Stimulated activated CD8-positive, alpha-beta memory T cell treated with anti-CD3 and anti-CD28 coated beads, Interleukin-12 subunit alpha, Interleukin-12 subunit beta, amount 100 ng/mL, for 24 hours (primary cell): ENCODE results near the gene IL17RE.

ENCODE experiments used
- DNase-seq: peaks from one replicate; pipeline ENCODE4 v3.0.0-alpha.2; 2020; ENCODE audit errors: extremely low read depth

Gene IL17RE

DNA sequence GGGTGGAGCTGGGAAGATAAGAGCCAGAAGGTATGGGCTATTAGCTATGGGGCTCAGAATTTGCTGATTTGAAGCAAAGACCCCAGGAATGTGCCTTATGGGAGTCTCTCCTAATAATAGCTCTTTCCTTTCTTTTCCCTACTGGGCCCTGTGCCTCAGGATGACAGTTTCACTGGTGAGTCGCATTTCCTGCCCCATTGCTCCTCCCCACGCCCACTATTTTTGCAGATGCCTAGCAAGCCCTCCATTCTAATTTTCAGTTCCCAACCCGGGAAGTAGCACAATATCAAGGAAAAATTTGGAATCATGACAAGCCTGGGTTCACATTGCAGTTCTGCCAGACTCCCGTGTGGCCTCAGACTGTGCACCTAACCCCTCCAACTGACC is 583 bp downstream of the IL17RE start:
- DNase-seq, result no peak

DNA sequence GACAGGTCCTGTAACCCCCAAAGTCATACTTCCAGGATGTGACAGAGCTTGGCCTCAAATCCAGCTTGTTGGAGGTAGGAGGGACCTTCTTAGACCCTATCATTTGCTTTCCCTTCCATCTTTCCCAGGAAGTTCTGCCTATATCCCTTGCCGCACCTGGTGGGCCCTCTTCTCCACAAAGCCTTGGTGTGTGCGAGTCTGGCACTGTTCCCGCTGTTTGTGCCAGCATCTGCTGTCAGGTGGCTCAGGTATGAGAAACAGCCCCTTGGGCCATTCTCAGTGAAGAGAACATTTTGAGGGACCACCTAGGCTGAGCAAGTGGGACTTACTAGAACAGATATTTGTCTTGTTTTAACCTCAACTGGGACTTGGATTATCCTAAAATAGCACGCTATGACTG is 1.3 kb downstream of the IL17RE start:
- DNase-seq, result no peak

DNA sequence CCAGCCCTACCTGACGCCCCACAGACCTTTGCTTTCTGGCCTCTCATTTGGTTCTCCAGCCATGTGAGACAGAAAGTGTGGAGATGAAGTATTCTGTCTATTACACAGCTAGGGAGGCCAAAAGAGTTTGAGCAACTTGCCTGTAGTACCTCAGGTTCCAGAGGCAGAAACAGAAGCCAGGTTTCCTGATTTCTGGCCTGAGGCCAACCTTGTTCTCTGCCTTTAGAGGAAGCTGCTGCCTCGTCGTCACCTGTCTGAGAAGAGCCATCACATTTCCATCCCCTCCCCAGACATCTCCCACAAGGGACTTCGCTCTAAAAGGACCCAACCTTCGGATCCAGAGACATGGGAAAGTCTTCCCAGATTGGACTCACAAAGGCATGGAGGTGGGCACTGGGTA is 3.8 kb downstream of the IL17RE start:
- no peak for DNase-seq

DNA sequence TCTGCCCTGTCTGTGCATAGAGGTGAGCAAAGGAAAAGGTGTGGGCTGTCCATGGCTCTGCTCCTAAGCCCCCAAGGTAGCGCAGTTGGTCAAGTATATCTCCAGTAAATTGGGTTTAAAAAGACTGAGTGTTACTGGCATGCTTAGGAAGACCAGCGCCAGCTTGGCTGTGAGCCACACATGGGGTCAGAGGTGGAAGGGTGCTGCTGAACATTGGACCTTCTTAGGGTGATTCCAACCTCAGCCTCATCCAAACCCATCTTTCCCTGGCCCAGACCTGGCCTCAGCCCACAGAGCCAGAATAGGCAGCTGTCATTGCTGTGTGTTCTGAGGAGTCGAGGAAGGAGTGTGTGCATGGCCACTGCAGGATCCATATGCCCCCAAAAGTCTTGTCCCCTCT is 5.6 kb downstream of the IL17RE start:
- DNase-seq, result no peak

DNA sequence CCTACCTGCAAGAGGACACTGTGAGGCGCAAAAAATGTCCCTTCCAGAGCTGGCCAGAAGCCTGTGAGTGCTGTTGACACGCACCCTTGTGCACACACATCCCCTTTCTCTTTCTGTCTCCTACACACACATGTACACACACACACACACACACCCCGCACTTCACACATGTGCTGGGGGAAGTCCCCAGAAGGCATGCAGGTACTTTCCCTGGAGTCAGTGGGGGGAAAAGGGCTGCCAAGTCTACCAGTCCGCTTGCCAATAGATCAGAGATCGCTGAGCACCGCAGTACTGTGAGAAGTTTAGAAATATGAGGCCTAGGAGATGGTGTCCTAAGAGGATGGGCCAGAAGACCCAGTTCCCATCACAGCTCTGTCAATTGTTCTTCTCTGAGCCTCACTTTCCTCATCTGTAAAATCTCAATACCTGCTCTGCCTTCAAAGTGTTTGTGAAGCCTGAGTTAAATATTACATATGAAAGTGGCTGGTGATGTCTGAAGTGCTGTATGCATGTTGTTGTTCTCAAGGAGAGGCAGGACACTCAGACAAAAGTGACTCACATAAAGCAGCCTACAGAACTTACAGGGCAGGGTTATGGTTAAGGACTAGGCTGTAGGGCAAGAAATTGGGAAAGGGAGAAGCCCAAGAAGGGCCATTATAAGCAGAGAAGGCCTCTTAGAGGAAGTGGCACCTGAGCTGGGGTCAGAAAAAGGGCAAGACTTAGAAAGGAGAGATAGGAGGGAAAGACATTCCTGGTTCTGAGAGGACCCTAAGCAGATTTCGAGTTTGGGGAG is 6.8 kb downstream of the IL17RE start:
- no peak for DNase-seq

DNA sequence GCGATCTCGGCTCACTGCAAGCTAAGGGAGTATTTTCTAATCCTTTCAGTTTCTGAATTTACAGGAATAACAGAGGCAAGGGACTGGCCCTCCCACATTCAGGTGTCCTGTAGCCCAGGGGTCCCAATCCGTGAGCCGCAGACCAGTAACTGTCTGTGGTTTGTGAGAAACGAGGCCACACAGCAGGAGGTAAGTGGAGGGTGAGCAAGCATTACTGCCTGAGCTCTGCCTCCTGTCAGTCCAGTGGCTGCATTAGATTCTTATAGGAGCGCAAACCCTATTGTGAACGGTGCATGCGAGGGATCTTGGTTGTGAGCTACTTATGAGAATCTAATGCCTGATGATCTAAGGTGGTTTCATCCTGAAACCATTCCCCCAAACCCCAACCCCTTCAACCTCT is 9.2 kb downstream of the IL17RE start:
- no peak for DNase-seq

DNA sequence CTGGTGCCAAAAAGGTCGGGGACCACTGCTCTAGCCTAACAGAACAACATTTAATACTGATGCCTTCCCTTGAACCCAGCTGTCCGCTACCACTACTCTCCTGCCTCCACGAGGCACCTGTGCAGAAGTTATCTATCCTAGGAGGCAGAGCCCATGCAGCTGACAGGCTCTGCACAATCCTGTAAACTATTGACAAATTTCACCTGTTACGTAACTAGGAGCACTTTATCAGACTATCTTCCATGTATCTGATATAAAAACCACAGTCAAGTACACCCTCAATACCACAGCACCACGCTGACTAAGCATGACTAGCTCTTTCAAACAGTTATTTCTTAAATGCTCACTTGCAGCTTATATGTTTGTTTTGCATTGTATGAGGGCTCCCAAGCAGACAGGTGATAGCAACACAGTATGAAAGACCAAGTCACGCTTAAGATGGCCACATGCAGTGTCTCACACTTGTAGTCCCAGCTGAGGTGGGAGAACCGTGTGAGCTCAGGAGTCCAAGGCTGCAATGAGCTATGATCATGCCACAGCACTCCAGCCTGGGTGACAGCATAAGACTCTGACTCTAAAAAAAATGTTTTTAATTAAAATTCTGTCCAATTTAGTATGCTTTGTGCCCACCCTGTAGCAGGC is 9.8 kb downstream of the IL17RE start:
- DNase-seq, result no peak

DNA sequence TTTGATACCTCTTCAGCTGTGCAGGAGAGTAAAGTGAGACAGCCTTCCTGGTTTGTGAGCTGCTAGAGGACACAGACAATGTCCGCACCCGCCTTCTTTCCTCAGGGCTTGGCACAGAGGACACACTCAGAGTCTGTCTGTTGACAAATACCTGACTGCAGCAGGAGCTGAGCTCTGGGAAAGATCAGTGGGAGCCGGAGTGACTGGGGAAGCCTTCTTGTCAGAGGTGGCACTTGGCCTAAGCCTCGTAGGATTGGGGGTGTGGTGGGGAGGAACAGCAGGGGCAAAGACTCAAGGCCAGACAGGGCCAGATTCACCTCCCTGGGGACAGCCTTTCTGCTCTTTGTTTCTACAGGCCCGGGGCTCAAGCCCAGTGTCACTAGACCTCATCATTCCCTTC is 11.0 kb downstream of the IL17RE start:
- no peak for DNase-seq

DNA sequence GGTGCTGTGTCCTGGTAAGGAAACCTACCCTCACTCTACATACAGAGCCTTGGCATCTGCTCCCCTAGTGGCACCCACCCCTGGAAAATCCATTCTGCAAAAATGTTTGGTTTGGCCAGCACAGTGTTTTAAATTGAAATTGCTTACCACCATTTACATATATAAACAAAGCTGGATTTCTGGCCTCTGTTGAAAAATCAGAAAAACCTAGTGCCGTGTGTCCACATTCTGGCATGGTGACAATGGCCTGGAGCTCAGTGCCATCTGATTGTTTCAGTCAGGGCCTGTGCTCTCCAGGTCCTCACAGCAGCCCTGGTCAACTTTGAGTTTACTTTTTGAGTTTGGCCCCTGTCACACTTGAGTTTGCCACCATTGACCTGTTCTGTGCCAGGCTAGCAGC is 11.4 kb downstream of the IL17RE start:
- no peak for DNase-seq

DNA sequence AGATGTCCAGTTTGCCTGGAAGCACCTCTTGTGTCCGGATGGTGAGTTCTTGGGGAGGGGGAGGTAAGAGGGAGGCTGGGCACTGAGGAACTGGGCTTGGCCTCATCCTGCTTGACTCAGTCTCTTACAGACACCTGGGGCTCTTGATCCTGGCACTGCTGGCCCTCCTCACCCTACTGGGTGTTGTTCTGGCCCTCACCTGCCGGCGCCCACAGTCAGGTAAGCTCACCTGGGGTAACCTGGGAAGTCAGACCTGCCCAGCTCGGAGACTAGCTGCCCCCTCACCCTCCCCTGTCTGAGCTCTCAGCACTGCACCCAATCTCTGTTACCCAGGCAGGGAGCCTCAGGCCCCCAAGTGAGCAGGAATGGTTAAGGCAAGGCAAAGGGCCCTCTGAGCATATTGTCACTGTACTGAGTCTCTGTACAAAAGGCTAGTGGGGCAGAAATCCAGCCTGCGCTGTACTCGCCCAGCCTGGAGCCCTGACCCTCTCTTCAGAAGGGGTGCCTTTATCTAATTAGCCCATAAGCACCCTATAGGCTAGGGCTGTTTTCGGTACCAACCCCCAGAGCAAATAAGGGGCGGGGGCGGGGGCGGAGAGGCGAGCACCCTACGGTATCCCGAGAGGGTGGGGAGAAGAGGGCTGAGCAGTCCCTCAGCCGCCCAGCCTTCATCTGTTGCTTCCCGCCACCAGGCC is 12.1 kb downstream of the IL17RE start:
- DNase-seq, result no peak

DNA sequence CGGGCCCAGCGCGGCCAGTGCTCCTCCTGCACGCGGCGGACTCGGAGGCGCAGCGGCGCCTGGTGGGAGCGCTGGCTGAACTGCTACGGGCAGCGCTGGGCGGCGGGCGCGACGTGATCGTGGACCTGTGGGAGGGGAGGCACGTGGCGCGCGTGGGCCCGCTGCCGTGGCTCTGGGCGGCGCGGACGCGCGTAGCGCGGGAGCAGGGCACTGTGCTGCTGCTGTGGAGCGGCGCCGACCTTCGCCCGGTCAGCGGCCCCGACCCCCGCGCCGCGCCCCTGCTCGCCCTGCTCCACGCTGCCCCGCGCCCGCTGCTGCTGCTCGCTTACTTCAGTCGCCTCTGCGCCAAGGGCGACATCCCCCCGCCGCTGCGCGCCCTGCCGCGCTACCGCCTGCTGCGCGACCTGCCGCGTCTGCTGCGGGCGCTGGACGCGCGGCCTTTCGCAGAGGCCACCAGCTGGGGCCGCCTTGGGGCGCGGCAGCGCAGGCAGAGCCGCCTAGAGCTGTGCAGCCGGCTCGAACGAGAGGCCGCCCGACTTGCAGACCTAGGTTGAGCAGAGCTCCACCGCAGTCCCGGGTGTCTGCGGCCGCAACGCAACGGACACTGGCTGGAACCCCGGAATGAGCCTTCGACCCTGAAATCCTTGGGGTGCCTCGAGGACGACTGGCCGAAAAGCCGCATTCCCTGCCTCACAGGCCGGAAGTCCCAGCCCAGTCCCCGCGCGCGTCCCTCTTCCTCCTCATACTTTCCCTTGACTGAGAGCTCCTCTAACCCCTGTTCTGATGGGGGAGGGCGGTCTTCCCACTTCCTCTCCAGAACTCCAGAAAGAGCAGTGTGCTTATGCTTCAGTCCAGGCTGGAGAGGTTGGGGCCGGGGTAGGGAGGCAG is 12.8 kb downstream of the IL17RE start:
- no peak for DNase-seq

DNA sequence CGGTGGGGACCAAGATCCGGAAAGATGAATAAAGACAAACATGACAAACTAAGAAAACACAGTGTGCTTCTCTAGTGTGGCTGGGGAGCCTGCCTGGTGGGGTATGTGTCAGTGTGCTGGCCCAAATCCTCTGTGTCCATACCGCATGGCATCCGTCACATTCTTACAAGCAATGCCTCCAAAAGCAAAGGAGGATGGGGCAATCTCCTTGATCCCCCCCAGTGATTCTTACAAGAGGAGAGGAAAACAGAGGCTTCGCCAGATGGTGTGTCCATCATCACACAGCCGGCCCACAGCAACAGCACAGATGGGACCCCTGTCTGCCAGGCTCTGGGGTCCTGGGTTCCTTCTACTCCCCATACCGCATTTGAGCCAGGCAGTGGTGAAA is 13.7 kb downstream of the IL17RE start:
- no peak for DNase-seq

DNA sequence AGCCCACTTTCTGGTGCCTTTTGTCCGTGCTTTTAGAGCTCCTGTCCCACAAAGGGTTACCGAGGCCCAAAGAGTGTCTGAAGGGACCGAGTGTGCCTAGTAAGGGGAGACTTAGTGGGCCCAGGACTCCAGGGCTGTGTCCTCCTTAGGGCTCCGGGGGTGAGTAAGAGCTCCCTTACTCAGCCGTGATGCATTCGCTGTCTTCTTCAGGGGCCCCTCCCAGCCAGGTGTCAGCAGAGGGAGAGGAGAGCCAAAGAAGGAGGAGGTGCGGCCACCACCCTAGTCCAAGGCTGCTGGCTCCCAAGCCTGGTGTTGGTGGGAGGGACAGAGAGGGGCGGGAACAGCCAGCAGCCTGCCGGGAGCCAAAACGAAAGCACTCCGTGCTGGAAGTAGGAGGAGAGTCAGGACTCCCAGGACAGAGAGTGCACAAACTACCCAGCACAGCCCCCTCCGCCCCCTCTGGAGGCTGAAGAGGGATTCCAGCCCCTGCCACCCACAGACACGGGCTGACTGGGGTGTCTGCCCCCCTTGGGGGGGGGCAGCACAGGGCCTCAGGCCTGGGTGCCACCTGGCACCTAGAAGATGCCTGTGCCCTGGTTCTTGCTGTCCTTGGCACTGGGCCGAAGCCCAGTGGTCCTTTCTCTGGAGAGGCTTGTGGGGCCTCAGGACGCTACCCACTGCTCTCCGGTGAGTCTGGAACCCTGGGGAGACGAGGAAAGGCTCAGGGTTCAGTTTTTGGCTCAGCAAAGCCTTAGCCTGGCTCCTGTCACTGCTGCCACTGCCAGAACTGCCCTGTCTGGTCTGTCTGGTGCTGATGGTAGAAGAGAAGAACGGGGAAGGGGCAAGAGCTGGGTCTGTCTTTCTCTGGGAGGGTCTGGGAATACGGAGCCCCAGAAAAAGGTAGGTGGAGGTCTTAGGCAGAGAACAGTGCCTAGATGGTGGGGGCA is 14.4 kb downstream of the IL17RE start, which contains the start of gene IL17RC:
IL17RC (plus strand) TSS at position 365 of the 947 bp plus-strand sequence; CDS start at position 583, 218 bp downstream.
- DNase-seq, result no peak

DNA sequence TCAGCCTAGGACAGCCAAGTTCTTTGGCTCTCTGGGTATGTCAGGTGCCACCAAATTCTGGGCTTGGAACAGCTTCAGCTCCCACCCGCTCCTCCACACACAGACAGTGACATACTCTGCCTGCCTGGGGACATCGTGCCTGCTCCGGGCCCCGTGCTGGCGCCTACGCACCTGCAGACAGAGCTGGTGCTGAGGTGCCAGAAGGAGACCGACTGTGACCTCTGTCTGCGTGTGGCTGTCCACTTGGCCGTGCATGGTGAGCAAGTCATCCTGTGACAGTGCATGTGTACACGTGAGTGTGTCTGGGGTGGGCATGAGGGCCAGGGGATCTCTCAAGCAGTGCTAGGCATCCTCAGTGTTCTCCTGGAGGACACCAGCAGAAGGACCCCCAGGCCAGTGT is 15.2 kb downstream of the IL17RE start:
- no peak for DNase-seq

DNA sequence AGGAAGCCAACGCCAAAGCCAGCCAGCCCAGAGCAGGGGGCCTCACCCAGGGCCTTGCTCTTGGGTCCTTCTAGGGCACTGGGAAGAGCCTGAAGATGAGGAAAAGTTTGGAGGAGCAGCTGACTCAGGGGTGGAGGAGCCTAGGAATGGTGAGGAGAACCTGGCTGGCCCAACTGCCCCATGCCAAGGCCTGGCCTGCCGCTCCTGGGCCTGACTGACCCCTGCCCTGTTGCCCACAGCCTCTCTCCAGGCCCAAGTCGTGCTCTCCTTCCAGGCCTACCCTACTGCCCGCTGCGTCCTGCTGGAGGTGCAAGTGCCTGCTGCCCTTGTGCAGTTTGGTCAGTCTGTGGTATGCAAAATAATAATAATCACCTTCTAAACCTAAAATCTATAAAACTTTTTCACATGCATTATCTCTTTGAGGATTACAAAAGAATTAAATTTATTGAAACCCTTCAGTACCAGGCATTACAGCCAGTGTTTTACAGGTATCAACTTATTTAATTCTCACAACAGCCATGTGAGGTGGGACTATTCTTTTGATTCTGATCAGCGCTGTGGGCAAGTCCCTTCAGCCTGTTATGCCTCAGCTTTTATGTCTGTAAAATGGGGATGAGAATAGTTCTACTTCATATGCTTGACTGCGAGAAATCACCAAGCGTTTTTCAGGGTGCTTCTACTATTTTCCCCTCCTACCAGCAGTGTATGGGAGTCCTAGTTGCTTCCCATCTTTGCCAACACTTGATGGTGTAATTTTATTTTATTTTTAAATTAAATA is 15.8 kb downstream of the IL17RE start:
- DNase-seq, result no peak

DNA sequence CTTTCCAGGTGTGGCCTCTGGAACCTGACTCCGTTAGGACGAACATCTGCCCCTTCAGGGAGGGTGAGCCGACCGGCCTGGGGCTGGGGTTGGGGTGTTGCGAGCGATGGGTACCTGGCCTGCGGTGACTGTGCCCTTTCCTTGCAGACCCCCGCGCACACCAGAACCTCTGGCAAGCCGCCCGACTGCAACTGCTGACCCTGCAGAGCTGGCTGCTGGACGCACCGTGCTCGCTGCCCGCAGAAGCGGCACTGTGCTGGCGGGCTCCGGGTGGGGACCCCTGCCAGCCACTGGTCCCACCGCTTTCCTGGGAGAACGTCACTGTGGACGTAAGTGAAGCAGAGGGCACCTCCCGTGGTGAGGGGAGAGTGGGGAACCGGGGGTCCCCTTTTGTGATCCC is 25.5 kb downstream of the IL17RE start:
- DNase-seq, result no peak

DNA sequence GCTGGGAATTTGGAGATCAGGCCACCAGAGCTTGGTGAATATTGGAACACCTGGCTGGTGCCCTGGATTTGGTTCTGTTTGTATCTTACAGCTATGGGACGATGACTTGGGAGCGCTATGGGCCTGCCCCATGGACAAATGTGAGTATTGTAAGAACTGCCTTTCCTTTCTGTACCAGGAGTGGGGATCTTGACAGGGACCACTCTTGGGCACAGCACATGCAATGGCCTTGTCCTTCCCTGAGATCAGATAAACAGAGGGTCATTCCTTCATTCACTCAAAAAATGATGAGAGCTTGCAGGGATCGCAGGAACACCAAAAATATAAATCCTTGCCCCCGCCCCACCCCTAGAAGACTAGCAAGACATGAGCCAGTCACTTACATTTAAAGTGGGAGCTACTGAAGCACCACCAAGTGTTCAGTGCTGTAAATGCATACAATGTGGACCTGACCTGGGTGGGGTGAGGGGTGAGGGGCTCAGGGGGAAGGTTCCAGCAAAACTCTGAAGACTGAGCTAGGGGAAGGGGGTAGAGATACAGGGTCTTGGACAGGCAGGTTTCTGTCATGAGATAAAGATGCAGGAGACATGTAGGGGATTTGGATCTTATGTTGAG is 28.3 kb downstream of the IL17RE start:
- DNase-seq, result no peak

DNA sequence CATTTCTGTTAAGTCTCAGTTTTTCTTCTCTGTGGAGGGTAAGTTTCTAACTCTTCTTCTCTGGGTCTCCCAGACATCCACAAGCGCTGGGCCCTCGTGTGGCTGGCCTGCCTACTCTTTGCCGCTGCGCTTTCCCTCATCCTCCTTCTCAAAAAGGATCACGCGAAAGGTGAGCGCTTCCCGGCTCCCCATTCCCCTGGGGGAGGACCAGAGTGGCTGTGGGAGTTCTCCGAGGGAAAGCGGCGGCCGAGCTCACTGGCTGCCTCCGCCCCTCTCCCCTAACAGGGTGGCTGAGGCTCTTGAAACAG is 29.8 kb downstream of the IL17RE start:
- DNase-seq, result no peak

DNA sequence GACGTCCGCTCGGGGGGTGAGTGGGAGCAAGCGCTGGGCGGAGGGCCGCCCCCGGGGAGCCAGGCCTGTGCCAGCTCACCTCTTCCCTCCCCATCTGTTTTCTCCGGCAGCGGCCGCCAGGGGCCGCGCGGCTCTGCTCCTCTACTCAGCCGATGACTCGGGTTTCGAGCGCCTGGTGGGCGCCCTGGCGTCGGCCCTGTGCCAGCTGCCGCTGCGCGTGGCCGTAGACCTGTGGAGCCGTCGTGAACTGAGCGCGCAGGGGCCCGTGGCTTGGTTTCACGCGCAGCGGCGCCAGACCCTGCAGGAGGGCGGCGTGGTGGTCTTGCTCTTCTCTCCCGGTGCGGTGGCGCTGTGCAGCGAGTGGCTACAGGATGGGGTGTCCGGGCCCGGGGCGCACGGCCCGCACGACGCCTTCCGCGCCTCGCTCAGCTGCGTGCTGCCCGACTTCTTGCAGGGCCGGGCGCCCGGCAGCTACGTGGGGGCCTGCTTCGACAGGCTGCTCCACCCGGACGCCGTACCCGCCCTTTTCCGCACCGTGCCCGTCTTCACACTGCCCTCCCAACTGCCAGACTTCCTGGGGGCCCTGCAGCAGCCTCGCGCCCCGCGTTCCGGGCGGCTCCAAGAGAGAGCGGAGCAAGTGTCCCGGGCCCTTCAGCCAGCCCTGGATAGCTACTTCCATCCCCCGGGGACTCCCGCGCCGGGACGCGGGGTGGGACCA is 30.4 kb downstream of the IL17RE start:
- peak; percentile 83 for DNase-seq
